GM12874 (cell line): ENCODE measurements around the gene DYNC2H1.

Source experiments
- TF ChIP-seq, protein P1 (sequence below): IDR thresholded peaks from 2 replicates; pipeline ENCODE4 v1.5.1; 2011; ENCODE audit warnings: low read depth, mild to moderate bottlenecking, control low read depth, low read length, moderate library complexity; ENCODE audit not compliant: insufficient read depth

The DYNC2H1 gene

DNA sequence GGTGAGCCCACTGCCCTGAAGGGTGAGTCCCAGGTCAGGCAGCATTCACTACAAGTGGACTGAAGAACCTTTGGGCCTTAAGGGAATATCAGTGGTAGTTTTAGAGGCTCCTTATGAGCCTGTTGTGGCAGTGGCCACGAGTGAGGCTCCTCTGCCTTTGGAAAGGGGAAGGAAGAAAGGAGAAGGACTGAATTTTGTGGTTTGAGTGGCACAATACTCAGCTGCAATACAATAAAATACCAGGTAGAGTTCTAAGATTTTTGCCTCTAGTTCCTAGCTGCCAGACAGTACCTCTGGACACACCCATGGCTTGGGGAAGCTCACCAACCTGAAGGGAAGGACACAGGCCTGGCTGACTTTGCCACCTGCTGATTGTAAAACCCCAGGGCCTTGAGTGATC lies 260.9 kb downstream of the DYNC2H1 start:
- TF ChIP-seq, protein P1, sequence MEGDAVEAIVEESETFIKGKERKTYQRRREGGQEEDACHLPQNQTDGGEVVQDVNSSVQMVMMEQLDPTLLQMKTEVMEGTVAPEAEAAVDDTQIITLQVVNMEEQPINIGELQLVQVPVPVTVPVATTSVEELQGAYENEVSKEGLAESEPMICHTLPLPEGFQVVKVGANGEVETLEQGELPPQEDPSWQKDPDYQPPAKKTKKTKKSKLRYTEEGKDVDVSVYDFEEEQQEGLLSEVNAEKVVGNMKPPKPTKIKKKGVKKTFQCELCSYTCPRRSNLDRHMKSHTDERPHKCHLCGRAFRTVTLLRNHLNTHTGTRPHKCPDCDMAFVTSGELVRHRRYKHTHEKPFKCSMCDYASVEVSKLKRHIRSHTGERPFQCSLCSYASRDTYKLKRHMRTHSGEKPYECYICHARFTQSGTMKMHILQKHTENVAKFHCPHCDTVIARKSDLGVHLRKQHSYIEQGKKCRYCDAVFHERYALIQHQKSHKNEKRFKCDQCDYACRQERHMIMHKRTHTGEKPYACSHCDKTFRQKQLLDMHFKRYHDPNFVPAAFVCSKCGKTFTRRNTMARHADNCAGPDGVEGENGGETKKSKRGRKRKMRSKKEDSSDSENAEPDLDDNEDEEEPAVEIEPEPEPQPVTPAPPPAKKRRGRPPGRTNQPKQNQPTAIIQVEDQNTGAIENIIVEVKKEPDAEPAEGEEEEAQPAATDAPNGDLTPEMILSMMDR = no peak

DNA sequence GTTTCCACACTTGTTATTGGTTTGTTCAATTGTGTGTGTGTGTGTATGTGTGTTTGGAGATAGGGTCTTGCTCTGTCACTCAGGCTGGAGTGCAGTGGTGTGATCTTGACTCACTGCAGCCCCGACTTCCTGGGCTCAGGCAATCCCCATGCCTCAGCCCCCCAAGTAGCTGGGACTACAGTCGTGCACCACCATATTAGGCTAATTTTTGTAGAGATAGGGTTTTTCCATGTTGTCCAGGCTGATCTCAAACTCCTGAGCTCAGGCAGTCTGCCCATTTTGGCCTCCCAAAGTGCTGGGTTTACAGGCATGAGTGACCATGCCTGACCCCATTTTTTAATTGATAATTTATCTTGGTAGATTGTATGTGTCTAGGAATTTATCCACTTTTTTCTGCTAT lies 263.7 kb downstream of the DYNC2H1 start:
- TF ChIP-seq, protein P1 = no peak

DNA sequence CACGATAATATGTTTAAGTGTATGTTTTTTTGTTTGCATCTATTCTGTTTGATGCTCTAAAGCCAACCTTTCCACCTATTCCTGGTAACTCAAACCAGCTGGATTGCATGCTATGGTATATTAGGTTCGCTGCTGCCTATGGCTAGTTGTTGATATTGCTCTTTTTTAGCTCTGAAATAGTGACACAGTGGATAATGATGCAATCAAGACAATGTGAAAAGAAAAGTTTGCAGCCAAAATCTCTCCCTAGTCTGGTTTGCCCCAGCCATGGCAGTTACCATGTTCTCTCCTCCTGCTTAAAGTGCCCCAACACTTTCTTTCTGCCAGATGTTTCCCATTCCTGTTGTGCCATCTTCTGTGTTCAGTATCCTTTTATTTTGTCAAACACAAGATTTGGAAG lies 269.7 kb downstream of the DYNC2H1 start:
- TF ChIP-seq, protein P1 = no peak

DNA sequence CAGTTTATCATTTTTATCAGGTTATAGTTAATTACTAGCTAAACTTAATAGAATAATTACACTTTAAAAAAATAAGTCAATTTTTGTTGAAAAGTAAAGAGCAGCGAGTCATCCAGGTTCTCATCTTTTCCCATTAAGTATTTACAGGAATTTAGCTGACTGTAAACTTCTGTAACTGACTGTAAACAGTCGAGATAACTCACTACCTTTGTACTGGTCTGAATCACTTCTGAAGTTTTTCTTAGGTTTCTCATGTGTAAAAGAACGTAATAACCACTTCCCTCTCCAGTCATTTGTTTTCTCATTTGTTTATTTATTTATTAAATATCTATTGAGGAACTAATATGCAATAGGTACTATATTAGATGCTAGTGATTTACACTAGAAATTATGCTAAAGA lies 270.8 kb downstream of the DYNC2H1 start:
- TF ChIP-seq, protein P1 = no peak

DNA sequence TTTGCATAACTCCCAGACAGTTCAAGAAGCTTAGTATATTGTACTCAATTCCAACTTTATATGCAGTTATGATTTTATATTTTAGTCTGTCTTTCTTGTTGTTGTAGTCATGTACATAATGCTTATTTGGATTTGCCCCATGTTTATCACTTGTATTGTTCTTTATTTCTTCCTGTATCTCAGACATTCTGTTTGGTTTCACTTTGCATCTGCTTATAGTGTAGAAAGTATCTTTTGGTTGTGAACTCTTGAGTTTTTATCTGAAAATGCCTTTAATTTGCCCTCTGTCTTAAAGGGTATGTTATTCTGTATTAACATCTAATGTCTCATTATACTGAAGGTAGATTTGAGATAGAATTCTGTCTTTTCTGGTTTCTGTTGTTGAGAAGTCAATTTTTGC lies 275.4 kb downstream of the DYNC2H1 start:
- TF ChIP-seq, protein P1 = no peak

DNA sequence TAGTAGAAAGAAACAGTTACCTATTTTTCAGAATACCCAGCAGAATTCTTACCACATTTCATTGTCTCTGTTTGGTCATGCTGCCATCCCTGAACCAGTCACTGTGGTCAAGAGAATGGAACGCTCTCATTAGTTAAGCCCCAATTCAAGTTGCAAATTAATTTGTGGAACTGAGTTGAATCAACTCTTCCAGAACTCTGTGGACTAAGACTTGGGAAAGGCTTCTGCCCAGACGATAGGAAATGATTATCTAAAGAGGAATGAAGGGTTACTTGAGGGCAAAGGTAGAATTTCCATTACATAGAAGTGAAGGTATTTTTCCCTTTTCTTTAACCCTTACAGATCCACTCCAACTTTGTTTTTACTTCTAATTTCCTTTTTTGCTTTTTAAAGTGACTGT lies 286.4 kb downstream of the DYNC2H1 start:
- TF ChIP-seq, protein P1 = no peak

DNA sequence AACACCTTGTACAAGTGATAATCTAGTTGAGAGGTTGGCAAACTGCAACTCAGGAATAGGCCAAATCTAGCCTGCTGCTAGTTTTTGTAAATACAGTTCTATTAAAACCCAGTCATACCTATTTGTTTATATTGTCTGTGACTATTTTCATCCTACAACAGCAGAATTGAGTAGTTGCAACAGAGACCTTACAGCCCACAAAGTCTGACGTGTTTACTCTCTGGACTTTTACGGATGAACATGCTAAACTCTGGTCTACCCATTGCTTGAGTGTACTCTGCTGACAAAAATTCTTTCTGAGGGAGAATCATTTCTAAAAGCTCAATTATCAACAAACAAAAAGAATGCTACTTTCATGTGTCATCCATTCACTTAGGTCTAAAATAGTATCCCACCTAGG lies 287.0 kb downstream of the DYNC2H1 start:
- TF ChIP-seq, protein P1 = no peak

DNA sequence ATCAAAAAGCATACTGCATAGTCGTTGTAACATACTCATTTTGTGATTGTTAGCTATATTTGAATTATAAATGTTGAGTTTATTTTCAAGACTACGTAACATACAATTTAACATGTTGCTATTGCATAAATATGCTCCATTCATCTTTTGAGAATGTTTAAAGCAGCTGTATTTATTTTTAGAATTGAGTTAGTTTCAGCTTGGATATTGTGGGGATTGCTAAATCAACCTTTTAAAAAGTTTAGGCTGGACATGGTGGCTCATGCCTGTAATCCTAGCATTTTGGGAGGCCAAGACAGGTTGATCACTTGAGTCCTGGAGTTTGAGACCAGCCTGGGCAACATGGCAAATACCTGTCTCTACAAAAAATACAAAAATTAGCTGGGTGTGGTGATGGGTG lies 288.1 kb downstream of the DYNC2H1 start:
- TF ChIP-seq, protein P1 = no peak
